ENCODE data around the gene INTS6. TPM values are rescaled to one million over a fixed set of nuclear protein-coding genes. Genes with fewer than 3 reads are reported as not detected.

INTS6 gene
- 18.9 TPM for polyA plus RNA-seq (ENCODE audit: insufficient read length)

- DNase-seq (ENCODE audit: low read depth): peak; percentile 96
These were observed at the start of gene INTS6 for GRCh38 chr13:51452361-51453206. TSS of gene INTS6 (minus strand) at chr13:51453036. CDS start at chr13:51452525, 511 bp downstream.

GRCh38 chr13:51502153-51502651 lies 49.4 kb upstream of the INTS6 start:
- no peak for DNase-seq (ENCODE audit: low read depth)

- no peak for DNase-seq (ENCODE audit: low read depth)
These were observed 48.8 kb upstream of the INTS6 start for GRCh38 chr13:51501592-51502152.

- no peak for DNase-seq (ENCODE audit: low read depth)
These were observed 48.3 kb upstream of the INTS6 start for GRCh38 chr13:51501096-51501495.

- DNase-seq (ENCODE audit: low read depth): no peak
These were observed 47.9 kb upstream of the INTS6 start for GRCh38 chr13:51500687-51501086.

- DNase-seq (ENCODE audit: low read depth): no peak
These were observed 47.0 kb upstream of the INTS6 start for GRCh38 chr13:51499841-51500240.

- DNase-seq (ENCODE audit: low read depth): no peak
These were observed 42.5 kb upstream of the INTS6 start for GRCh38 chr13:51495316-51495715.

GRCh38 chr13:51494156-51494555 lies 41.3 kb upstream of the INTS6 start:
- DNase-seq (ENCODE audit: low read depth): no peak

GRCh38 chr13:51488212-51488611 lies 35.4 kb upstream of the INTS6 start:
- DNase-seq (ENCODE audit: low read depth): no peak

GRCh38 chr13:51481656-51482055 lies 28.8 kb upstream of the INTS6 start:
- no peak for DNase-seq (ENCODE audit: low read depth)

GRCh38 chr13:51479199-51479523 lies 26.3 kb upstream of the INTS6 start:
- no peak for DNase-seq (ENCODE audit: low read depth)

GRCh38 chr13:51478418-51479198 lies 25.8 kb upstream of the INTS6 start:
- DNase-seq (ENCODE audit: low read depth): no peak

GRCh38 chr13:51477653-51478324 lies 25.0 kb upstream of the INTS6 start:
- no peak for DNase-seq (ENCODE audit: low read depth)

- DNase-seq (ENCODE audit: low read depth): no peak
These were observed 24.3 kb upstream of the INTS6 start for GRCh38 chr13:51477149-51477548.

- DNase-seq (ENCODE audit: low read depth): no peak
These were observed 23.1 kb upstream of the INTS6 start for GRCh38 chr13:51475727-51476501.

- DNase-seq (ENCODE audit: low read depth): no peak
These were observed 17.0 kb upstream of the INTS6 start for GRCh38 chr13:51469790-51470189.

GRCh38 chr13:51467730-51468129 lies 14.9 kb upstream of the INTS6 start:
- no peak for DNase-seq (ENCODE audit: low read depth)

- DNase-seq (ENCODE audit: low read depth): no peak
These were observed 12.3 kb upstream of the INTS6 start for GRCh38 chr13:51465124-51465523.

- no peak for DNase-seq (ENCODE audit: low read depth)
These were observed 4.4 kb upstream of the INTS6 start for GRCh38 chr13:51457086-51457815.

- no peak for DNase-seq (ENCODE audit: low read depth)
These were observed 3.7 kb upstream of the INTS6 start for GRCh38 chr13:51456510-51456909.

Data from forelimb muscle (tissue), 1 donor.